Measurements from ENCODE around the gene ARL5A.

ARL5A gene

GRCh38 chr2:151777935-151778334, 50.3 kb downstream of the ARL5A start:
- H3K27ac ChIP-seq = no peak overlapping the region
- TF ChIP-seq ZFX (IDR thresholded peaks at IDR 0.05; ENCODE audit: borderline replicate concordance) (no peak), CTCF (IDR thresholded peaks at IDR 0.05) (no peak)

- no peak overlapping the region for H3K27ac ChIP-seq
- no peak for TF ChIP-seq ZFX (IDR thresholded peaks at IDR 0.05; ENCODE audit: borderline replicate concordance)
- TF ChIP-seq CTCF (IDR thresholded peaks at IDR 0.05) = no peak
These were observed 50.7 kb downstream of the ARL5A start for GRCh38 chr2:151777487-151777886.

- no peak overlapping the region for H3K27ac ChIP-seq
- no peak for TF ChIP-seq CTCF (IDR thresholded peaks at IDR 0.05)
- TF ChIP-seq ZFX (IDR thresholded peaks at IDR 0.05; ENCODE audit: borderline replicate concordance) = no peak
These were observed 51.9 kb downstream of the ARL5A start for GRCh38 chr2:151776367-151776766.

- no peak overlapping the region for H3K27ac ChIP-seq
These were observed 53.0 kb downstream of the ARL5A start for GRCh38 chr2:151775057-151775740.

GRCh38 chr2:151774506-151774905, 53.7 kb downstream of the ARL5A start:
- no peak overlapping the region for H3K27ac ChIP-seq
- TF ChIP-seq ZFX (IDR thresholded peaks at IDR 0.05; ENCODE audit: borderline replicate concordance) (no peak), CTCF (IDR thresholded peaks at IDR 0.05) (no peak)

More at GRCh38 chr2:151775057-151775740, 53.0 kb downstream of the ARL5A start:
- TF ChIP-seq ZFX (IDR thresholded peaks at IDR 0.05; ENCODE audit: borderline replicate concordance) = no peak
- no peak for TF ChIP-seq CTCF (IDR thresholded peaks at IDR 0.05)

- no peak overlapping the region for H3K27ac ChIP-seq
- TF ChIP-seq CTCF (IDR thresholded peaks at IDR 0.05) (no peak), ZFX (IDR thresholded peaks at IDR 0.05; ENCODE audit: borderline replicate concordance) (no peak)
These were observed 56.4 kb downstream of the ARL5A start for GRCh38 chr2:151771599-151772358.

GRCh38 chr2:151770995-151771394, 57.2 kb downstream of the ARL5A start:
- H3K27ac ChIP-seq = no peak overlapping the region
- no peak for TF ChIP-seq CTCF (IDR thresholded peaks at IDR 0.05)
- TF ChIP-seq ZFX (IDR thresholded peaks at IDR 0.05; ENCODE audit: borderline replicate concordance) = no peak

Data from 22Rv1 (cell line).